CD4-positive, alpha-beta memory T cell (primary cell): ENCODE data around the gene PRAMEF13. TPM values are rescaled to one million over a fixed set of nuclear protein-coding genes. Genes with fewer than 3 reads are reported as not detected.
"Not testable (repeated sequence)": the region's sequence is repeated elsewhere in the genome, so short reads cannot be mapped to it uniquely, and the experiment has no call there.

Source experiments
- CTCF ChIA-PET: fragments of 350-600 bp; sonication (Branson Sonifier 250); formaldehyde crosslinking; loops from one replicate; lab custom pipeline; 2021; ENCODE audit warnings: inconsistent platforms; ENCODE audit not compliant: partially characterized antibody; lab: Charles Lee
- POLR2A ChIA-PET: fragments of 350-600 bp; sonication (Branson Sonifier 250); formaldehyde crosslinking; loops from one replicate; lab custom pipeline; 2021; ENCODE audit not compliant: partially characterized antibody; lab: Charles Lee
- DNase-seq, 5 donors: peaks; one replicate each; pipeline versions ENCODE4 v3.0.0 to v3.0.0-alpha.2; 2020 to 2022; ENCODE audit warnings: mixed read lengths in 1 of 5
- H3K27ac ChIP-seq: one replicate; pipeline ENCODE4 v1.7.0; 2013; ENCODE audit warnings: low read depth, low read length
- H3K27me3 ChIP-seq: 2 replicates; pipeline ENCODE4 v1.7.0; 2013; ENCODE audit warnings: mild to moderate bottlenecking, low read length, moderate library complexity; ENCODE audit not compliant: insufficient read depth
- H3K36me3 ChIP-seq: 2 replicates; pipeline ENCODE4 v1.7.0; 2013; ENCODE audit warnings: mild to moderate bottlenecking, low read length, moderate library complexity; ENCODE audit not compliant: insufficient read depth
- H3K4me1 ChIP-seq: 2 replicates; pipeline ENCODE4 v1.7.0; 2013; ENCODE audit warnings: mild to moderate bottlenecking, low read length, moderate library complexity; ENCODE audit not compliant: insufficient read depth
- H3K4me3 ChIP-seq, 2 donors: one replicate each; pipeline ENCODE4 v1.7.0; 2013; ENCODE audit warnings: low read length in 2 of 2, mild to moderate bottlenecking in 1 of 2
- H3K9me3 ChIP-seq, 2 donors: one replicate each; pipeline ENCODE4 v1.7.0; 2013; ENCODE audit warnings: low read length in 2 of 2, control low read depth in 1 of 2; ENCODE audit not compliant: control insufficient read depth in 1 of 2
- H3K27ac Mint-ChIP-seq, 7 donors: one replicate each; pipeline ENCODE4 v1.8.0; 2020 to 2021; ENCODE audit warnings: mixed read lengths in 7 of 7, mild to moderate bottlenecking in 6 of 7, inconsistent platforms in 3 of 7, moderate library complexity in 3 of 7
- H3K27me3 Mint-ChIP-seq, 2 donors: one replicate each; pipeline ENCODE4 v1.8.0; 2020 to 2021; ENCODE audit warnings: mixed read lengths in 2 of 2
- H3K36me3 Mint-ChIP-seq, 2 donors: one replicate each; pipeline ENCODE4 v1.8.0; 2020 to 2021; ENCODE audit warnings: mixed read lengths in 2 of 2, inconsistent platforms in 1 of 2, mild to moderate bottlenecking in 1 of 2
- H3K4me1 Mint-ChIP-seq, 4 donors: one replicate each; pipeline ENCODE4 v1.8.0; 2020 to 2021; ENCODE audit warnings: mixed read lengths in 4 of 4, mild to moderate bottlenecking in 1 of 4
- H3K4me3 Mint-ChIP-seq, 8 donors: one replicate each; pipeline ENCODE4 v1.8.0; 2020 to 2021; ENCODE audit warnings: mixed read lengths in 8 of 8, mild to moderate bottlenecking in 7 of 8, moderate library complexity in 6 of 8, inconsistent platforms in 3 of 8
- H3K9me3 Mint-ChIP-seq, 8 donors: one replicate each; pipeline ENCODE4 v1.8.0; 2020 to 2021; ENCODE audit warnings: mixed read lengths in 8 of 8, mild to moderate bottlenecking in 5 of 8, inconsistent platforms in 3 of 8, moderate library complexity in 1 of 8
- intact Hi-C: fragments of 100-400 bp; cut with micrococcal nuclease; formaldehyde crosslinking; loops from one replicate; pipeline ENCODE4 v1.15.1; 2023
- polyA plus RNA-seq, 2 donors: library from polyadenylated mRNA; unstranded; fragments of 300-500 nt; fragmentation: Illumina TruSeq; gene quantifications; one replicate each; pipeline ENCODE4 v1.2.3, GENCODE V29; 2021
- total RNA-seq, 2 experiments: library from RNA; stranded (reverse); gene quantifications; one replicate each; pipeline ENCODE4 v1.2.3, GENCODE V29; 2021

The PRAMEF13 gene
- total and polyA plus RNA-seq, 4 experiments from 2014 or later: not detected

DNA sequence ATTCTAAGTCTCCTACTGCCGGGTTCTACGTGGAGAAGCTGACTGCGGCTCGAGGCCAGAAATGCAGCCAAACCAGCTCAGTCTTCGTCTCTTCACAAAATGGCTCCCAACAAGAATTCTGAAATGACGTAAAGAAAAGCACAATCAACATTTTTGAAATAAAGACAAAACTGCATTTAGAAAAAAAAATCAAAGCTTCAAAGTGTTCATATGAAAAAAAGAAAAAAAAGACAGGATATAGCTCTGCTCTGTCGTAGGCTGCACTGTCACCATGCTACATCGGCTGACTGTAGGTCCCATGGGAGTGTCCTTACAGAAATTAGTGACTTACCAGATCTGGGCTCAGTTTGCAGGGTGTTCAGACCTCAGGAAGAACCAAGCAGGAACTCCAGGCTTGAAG is 35.7 kb downstream of the PRAMEF13 start, which contains the start of gene HNRNPCL4:
TSS of gene HNRNPCL4 (minus strand) at position 101 of the 400 bp plus-strand sequence. CDS start 164 bp downstream, outside the sequence.
- DNase-seq, CTCF ChIA-PET, H3K9me3 ChIP-seq, H3K4me1 Mint-ChIP-seq, H3K4me3 ChIP-seq, POLR2A ChIA-PET, H3K27me3 Mint-ChIP-seq, H3K27me3 ChIP-seq, H3K27ac ChIP-seq, H3K4me1 ChIP-seq, H3K36me3 ChIP-seq, H3K27ac Mint-ChIP-seq, H3K4me3 Mint-ChIP-seq, H3K9me3 Mint-ChIP-seq, H3K36me3 Mint-ChIP-seq, intact Hi-C loops: not testable (repeated sequence)

DNA sequence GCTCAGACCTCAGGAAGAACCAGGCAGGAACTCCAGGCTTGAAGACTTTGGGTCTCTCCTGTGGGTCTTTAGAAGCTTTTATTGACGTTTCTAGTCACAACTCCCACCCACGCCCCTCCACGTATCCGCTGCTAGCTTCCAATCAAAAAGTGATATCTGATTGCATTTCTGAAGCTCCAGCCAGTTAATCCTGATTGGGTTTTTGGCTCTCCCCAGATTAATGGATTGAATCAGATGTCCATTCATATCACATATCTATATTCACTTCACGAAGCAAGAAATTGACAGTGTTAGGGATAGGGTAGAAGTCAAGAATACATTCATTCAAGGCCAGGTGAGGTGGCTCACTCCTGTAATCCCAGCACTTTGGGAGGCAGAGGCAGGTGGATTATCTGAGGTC is 45.3 kb downstream of the PRAMEF13 start, which contains the start of gene PRAMEF26:
TSS of gene PRAMEF26 (minus strand) at position 101 of the 400 bp plus-strand sequence. CDS start 2,914 bp downstream, outside the sequence.
- H3K27me3 Mint-ChIP-seq, H3K4me1 Mint-ChIP-seq, H3K9me3 ChIP-seq, H3K27ac ChIP-seq, H3K36me3 Mint-ChIP-seq, intact Hi-C loops, H3K4me3 Mint-ChIP-seq, H3K36me3 ChIP-seq, H3K4me1 ChIP-seq, POLR2A ChIA-PET, DNase-seq, H3K27me3 ChIP-seq, H3K9me3 Mint-ChIP-seq, CTCF ChIA-PET, H3K27ac Mint-ChIP-seq, H3K4me3 ChIP-seq: not testable (repeated sequence)

Other genes starting within 250 kb of the PRAMEF13 start
- not detected for gene PRAMEF27, start 144.8 kb downstream of the PRAMEF13 start, total RNA-seq
- not detected for gene PRAMEF27, start 144.8 kb downstream of the PRAMEF13 start, polyA plus RNA-seq
- not detected for gene HNRNPCL3, start 140.6 kb downstream of the PRAMEF13 start, total RNA-seq
- gene HNRNPCL3, start 140.6 kb downstream of the PRAMEF13 start, polyA plus RNA-seq: not detected
- not detected for gene PRAMEF25, start 130.6 kb downstream of the PRAMEF13 start, total RNA-seq
- gene PRAMEF25, start 130.6 kb downstream of the PRAMEF13 start, polyA plus RNA-seq: not detected
- gene HNRNPCL2, start 84.6 kb downstream of the PRAMEF13 start, total RNA-seq: not detected
- not detected for gene HNRNPCL2, start 84.6 kb downstream of the PRAMEF13 start, polyA plus RNA-seq
- gene PRAMEF26, start 45.4 kb downstream of the PRAMEF13 start, total RNA-seq: not detected
- not detected for gene PRAMEF26, start 45.4 kb downstream of the PRAMEF13 start, polyA plus RNA-seq
- gene HNRNPCL4, start 35.8 kb downstream of the PRAMEF13 start, total RNA-seq: not detected
- not detected for gene HNRNPCL4, start 35.8 kb downstream of the PRAMEF13 start, polyA plus RNA-seq
- gene PRAMEF9, start 29.6 kb downstream of the PRAMEF13 start, total RNA-seq: not detected
- gene PRAMEF9, start 29.6 kb downstream of the PRAMEF13 start, polyA plus RNA-seq: not detected
- not detected for gene PRAMEF18, start 24.7 kb upstream of the PRAMEF13 start, total RNA-seq
- gene PRAMEF18, start 24.7 kb upstream of the PRAMEF13 start, polyA plus RNA-seq: not detected
- not detected for gene PRAMEF5, start 52.8 kb upstream of the PRAMEF13 start, total RNA-seq
- gene PRAMEF5, start 52.8 kb upstream of the PRAMEF13 start, polyA plus RNA-seq: not detected
- not detected for gene PRAMEF8, start 83.7 kb upstream of the PRAMEF13 start, total RNA-seq
- not detected for gene PRAMEF8, start 83.7 kb upstream of the PRAMEF13 start, polyA plus RNA-seq
- gene PRAMEF33, start 102.1 kb upstream of the PRAMEF13 start, total RNA-seq: not detected
- gene PRAMEF33, start 102.1 kb upstream of the PRAMEF13 start, polyA plus RNA-seq: not detected
- not detected for gene PRAMEF15, start 114.2 kb upstream of the PRAMEF13 start, total RNA-seq
- not detected for gene PRAMEF15, start 114.2 kb upstream of the PRAMEF13 start, polyA plus RNA-seq
- not detected for gene PRAMEF14, start 145.7 kb upstream of the PRAMEF13 start, total RNA-seq
- not detected for gene PRAMEF14, start 145.7 kb upstream of the PRAMEF13 start, polyA plus RNA-seq
- not detected for gene PRAMEF19, start 170.5 kb upstream of the PRAMEF13 start, total RNA-seq
- not detected for gene PRAMEF19, start 170.5 kb upstream of the PRAMEF13 start, polyA plus RNA-seq
- gene PRAMEF17, start 188.2 kb upstream of the PRAMEF13 start, total RNA-seq: not detected
- gene PRAMEF17, start 188.2 kb upstream of the PRAMEF13 start, polyA plus RNA-seq: not detected
- gene PRAMEF20, start 209.0 kb upstream of the PRAMEF13 start, total RNA-seq: not detected
- not detected for gene PRAMEF20, start 209.0 kb upstream of the PRAMEF13 start, polyA plus RNA-seq